Measurements from ENCODE around the gene MEOX2.

Gene MEOX2

DNA sequence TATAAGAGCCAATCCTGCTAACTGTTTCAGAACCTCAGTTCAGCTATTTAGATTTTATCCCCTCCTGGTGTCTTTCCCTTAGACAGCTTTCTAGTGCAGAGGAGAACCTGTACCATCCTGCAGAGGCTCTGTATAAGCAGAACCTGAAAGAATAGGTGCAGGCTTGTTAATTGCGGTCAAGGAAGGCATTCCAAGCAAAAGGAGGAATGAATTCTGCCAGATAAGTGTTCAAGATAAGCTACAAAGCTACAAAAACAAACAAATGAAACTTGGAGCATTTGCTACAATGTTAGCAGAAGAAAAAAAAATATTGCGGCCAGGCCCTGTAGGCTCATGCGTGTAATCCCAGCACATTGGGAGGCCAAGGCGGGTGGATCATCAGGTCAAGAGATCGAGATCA lies 92.0 kb downstream of the MEOX2 start:
- Histone ChIP-seq H3K27ac (no peak overlapping the region), H3K27me3 (no peaks in the 10 kb centered on the region), H3K4me1 (no peaks in the 10 kb centered on the region), H3K36me3 (no peaks in the 10 kb centered on the region), H3K9me3 (no peaks in the 10 kb centered on the region), H3K4me3 (no peak overlapping the region)
- no peak for DNase-seq
- intact Hi-C loops (cut with DNase I; ENCODE audit: low total_unique reads) = no loop called here
- TF ChIP-seq, protein P1, sequence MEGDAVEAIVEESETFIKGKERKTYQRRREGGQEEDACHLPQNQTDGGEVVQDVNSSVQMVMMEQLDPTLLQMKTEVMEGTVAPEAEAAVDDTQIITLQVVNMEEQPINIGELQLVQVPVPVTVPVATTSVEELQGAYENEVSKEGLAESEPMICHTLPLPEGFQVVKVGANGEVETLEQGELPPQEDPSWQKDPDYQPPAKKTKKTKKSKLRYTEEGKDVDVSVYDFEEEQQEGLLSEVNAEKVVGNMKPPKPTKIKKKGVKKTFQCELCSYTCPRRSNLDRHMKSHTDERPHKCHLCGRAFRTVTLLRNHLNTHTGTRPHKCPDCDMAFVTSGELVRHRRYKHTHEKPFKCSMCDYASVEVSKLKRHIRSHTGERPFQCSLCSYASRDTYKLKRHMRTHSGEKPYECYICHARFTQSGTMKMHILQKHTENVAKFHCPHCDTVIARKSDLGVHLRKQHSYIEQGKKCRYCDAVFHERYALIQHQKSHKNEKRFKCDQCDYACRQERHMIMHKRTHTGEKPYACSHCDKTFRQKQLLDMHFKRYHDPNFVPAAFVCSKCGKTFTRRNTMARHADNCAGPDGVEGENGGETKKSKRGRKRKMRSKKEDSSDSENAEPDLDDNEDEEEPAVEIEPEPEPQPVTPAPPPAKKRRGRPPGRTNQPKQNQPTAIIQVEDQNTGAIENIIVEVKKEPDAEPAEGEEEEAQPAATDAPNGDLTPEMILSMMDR (IDR thresholded peaks at IDR 0.05) = no peak

DNA sequence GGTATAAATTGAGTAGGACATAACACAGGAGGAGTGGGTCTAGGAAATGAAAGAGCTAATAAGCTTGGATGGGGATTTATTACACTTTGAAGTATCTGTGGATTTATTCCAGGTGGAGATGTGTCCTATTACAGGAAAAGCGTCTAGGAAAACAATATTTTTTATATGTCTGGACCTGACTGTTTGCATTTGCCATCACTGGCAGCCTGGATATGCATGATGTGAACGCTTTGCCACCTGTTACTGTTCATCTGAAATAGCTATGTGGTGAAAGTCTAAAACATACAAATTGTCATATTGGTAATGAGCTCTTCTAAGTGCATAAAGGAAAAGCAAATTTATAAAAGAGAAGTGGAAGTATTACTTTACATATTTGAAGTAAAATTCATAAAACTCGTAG lies 93.1 kb downstream of the MEOX2 start:
- Histone ChIP-seq H3K27ac (no peak overlapping the region), H3K27me3 (no peaks in the 10 kb centered on the region), H3K9me3 (no peaks in the 10 kb centered on the region), H3K4me3 (no peak overlapping the region), H3K36me3 (no peaks in the 10 kb centered on the region), H3K4me1 (no peaks in the 10 kb centered on the region)
- intact Hi-C loops (cut with DNase I; ENCODE audit: low total_unique reads) = no loop called here
- no peak for DNase-seq
- TF ChIP-seq, protein P1 (IDR thresholded peaks at IDR 0.05) = no peak

DNA sequence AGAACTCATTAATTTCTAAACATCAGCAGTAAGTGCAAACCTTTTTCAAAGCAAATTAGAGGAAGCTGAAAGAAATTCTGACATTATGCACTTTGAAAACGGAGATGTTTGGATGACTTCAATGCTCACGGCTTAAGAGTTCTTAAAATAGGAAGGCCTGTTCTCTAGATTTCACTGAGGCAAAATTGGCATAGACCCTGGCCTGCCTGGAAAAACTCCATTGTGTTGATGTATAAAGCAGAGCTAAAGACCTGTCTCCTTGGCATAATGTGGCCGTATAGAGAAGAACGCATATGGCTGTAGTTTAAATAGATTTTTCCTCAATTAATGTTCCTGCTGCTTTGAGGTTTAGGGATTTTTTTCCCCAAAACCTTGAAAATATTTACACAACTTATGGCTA lies 100.2 kb downstream of the MEOX2 start:
- Histone ChIP-seq H3K27ac (no peak overlapping the region), H3K27me3 (no peaks in the 10 kb centered on the region), H3K36me3 (no peaks in the 10 kb centered on the region), H3K4me1 (no peaks in the 10 kb centered on the region), H3K4me3 (no peak overlapping the region), H3K9me3 (peaks cover 0 to 7% (median 0%) of the 10 kb centered on the region in 3 donors)
- DNase-seq = no peak
- TF ChIP-seq, protein P1 (IDR thresholded peaks at IDR 0.05) = no peak
- intact Hi-C loops (cut with DNase I; ENCODE audit: low total_unique reads) = no loop called here

DNA sequence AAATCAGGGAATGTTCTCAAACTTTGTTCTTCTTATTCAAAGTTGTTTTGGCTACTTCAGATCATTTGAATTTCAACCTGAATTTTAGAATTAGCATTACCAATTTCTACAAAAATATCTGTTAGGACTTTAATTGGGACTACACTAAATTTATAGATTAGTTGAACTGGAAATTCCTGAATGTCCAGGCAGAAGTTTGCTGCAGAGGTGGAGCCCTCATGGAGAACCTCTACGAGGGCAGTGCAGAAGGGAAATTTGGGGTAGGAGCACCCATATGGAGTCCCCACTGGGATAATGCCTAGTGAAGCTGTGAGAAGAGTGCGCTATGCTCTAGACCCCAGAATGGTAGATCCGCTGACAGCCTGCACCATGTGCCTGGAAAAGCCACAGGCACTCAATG lies 101.9 kb downstream of the MEOX2 start:
- Histone ChIP-seq H3K9me3 (peaks cover 0 to 7% (median 0%) of the 10 kb centered on the region in 3 donors), H3K27me3 (no peaks in the 10 kb centered on the region), H3K4me3 (no peak overlapping the region), H3K27ac (no peak overlapping the region), H3K36me3 (no peaks in the 10 kb centered on the region), H3K4me1 (no peaks in the 10 kb centered on the region)
- TF ChIP-seq, protein P1 (IDR thresholded peaks at IDR 0.05) = no peak
- no peak for DNase-seq
- intact Hi-C loops (cut with DNase I; ENCODE audit: low total_unique reads) = no loop called here

DNA sequence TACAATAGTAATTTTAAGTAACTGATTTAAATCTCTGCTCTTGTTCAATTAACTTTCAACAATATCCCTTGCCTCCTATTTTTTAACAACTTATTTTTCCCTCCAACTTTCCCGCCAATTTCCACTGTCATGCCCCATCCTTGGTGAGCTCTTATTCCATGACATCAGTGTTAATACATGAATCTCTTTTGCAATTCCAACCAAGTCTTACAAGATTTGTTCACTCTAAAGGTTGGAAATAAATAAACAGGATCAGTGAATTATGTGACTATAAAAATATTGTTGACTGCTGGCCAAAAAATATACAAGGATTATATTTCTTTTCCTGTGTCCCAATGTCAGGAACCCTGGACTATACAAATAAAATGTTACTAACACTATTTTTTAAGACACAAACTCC lies 103.7 kb downstream of the MEOX2 start:
- TF ChIP-seq, protein P1 (IDR thresholded peaks at IDR 0.05) = no peak
- no peak overlapping the region for H3K27ac ChIP-seq
- no peak for DNase-seq
- no peaks in the 10 kb centered on the region for H3K4me1 ChIP-seq
- no peak overlapping the region for H3K4me3 ChIP-seq
- H3K27me3 ChIP-seq = no peaks in the 10 kb centered on the region
- H3K36me3 ChIP-seq = no peaks in the 10 kb centered on the region
- intact Hi-C loops (cut with DNase I; ENCODE audit: low total_unique reads) = no loop called here
- H3K9me3 ChIP-seq = peaks cover 0 to 7% (median 0%) of the 10 kb centered on the region in 3 donors

DNA sequence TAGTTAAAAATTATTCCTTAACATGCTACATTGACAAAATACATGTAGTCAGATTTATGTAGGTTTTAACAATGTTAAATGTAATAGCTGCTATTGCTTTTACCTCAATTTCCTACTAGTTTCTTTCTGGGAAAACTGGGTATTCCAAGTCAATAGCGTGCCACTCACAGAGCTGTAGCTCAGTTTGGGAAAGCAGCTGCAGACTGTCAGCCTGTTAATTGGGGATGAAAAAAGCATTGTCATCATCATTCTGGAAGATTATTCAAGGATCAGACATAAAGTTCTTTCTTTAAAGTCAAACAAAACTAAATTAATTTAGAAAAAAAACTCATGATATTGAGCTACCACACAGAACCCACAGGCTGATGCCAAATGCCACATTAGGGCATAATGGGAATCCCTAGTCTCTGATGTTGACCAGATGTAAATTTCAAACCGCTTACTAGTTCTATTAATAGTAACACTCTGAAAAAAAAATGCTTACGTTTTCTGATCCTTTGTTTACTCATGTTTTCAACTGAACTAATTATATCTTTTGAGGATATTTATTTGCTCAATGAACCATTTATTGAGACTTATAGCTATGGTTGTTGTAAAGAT lies 105.0 kb downstream of the MEOX2 start:
- DNase-seq = no peak
- no peaks in the 10 kb centered on the region for H3K27me3 ChIP-seq
- H3K4me3 ChIP-seq = no peak overlapping the region
- TF ChIP-seq, protein P1 (IDR thresholded peaks at IDR 0.05) = no peak
- H3K9me3 ChIP-seq = peaks cover 0 to 7% (median 0%) of the 10 kb centered on the region in 3 donors
- no peaks in the 10 kb centered on the region for H3K4me1 ChIP-seq
- intact Hi-C loops (cut with DNase I; ENCODE audit: low total_unique reads) = no loop called here
- no peaks in the 10 kb centered on the region for H3K36me3 ChIP-seq
- no peak overlapping the region for H3K27ac ChIP-seq

Data from tibial artery (tissue), 4 donors.